T47D (cell line): ENCODE results near the gene PRRX2.

Experiments used
- DNase-seq, 2 experiments: peaks; one replicate each; pipeline versions ENCODE4 v3.0.0 to v3.0.0-alpha.2; 2011 to 2012; ENCODE audit warnings: low read depth in 1 of 2, low spot score in 1 of 2
- JUND ChIP-seq: IDR thresholded peaks from 2 replicates; pipeline ENCODE4 v1.6.1; 2012; ENCODE audit warnings: low read depth
- in situ Hi-C: cut with HindIII; loops from 2 replicates; pipeline ENCODE4 v1.10.0; 2016; ENCODE audit warnings: low sequenced_read_pairs, low pct_unique_long_range_greater_than_20kb

PRRX2 gene

DNA sequence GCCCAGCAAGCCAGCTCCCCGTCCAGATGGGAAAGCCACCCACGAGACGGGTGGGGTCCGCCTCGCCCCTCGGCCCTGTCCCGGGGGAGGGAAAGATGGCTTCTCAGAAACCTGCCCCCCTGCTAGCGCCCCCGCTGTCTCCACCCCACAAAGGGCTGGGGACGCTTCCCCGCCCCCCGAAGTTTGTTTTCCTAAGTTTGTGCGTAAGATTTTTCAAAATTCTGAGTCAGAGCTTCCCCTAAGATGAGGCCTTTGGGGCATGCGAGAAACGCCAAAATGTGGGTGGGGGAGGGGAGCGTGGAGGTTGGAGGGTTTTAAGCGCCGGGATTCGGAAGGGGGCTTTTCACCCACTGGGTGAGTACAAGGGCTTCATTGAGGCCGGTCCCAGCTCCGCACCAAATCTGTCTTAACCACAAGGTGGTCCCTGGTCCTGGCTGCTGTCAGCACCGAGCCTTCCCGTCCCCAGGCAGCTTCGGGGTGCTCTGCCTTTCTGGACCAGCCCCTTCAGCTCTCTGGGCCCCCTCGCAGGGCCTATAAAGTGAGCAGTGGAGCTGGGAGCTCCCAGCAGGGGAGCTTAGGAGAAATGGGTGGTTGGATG, 32.3 kb downstream of the PRRX2 start:
- no peak for TF ChIP-seq JUND
- in situ Hi-C loops = no loop called here
- no peak for DNase-seq

DNA sequence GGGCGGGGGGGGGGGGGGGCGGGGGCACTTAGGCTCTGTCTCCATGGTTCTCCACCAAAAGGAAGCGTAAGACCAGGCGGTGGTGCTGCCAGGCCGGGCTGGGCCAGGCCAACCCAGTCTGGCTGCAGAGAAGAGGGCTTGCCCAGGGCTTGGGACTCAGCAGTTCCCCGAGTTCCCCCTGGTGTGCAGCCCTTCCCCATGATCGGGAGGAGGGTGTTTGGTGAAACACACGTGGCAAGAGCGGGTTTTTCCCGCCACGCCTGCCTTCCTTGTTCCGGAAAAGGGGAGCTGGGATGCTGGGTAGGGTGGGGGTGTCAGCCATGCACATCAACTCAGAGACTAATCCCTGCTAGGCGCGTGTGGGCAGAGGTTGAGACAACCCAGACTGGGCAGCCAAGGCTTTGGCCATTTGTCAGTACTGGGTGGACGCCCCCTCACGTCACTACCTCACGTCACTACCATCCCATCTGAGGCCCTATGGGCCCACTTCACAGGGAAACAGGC, 32.9 kb downstream of the PRRX2 start:
- no peak for TF ChIP-seq JUND
- in situ Hi-C loops = no loop called here
- no peak for DNase-seq

DNA sequence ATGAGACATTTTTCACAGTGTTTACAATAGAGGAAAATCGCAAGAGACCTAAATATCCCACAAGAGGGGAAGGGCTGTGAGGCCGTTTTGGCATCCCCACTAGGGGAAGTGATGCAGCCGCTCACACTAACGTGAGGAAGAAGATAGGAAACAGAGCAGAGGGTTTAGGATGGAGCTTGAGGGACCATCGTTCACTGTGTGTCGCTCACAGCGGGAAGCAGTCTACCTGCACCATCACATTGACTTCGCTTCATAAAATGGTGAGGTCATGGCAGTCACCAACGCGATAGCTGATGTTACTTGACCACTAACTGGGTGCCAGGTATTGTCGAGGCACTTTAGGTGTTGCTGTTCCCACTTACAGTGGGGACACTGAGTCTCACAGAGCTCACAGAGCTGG, 35.6 kb downstream of the PRRX2 start:
- in situ Hi-C loops = no loop called here
- no peak for TF ChIP-seq JUND
- no peak for DNase-seq

DNA sequence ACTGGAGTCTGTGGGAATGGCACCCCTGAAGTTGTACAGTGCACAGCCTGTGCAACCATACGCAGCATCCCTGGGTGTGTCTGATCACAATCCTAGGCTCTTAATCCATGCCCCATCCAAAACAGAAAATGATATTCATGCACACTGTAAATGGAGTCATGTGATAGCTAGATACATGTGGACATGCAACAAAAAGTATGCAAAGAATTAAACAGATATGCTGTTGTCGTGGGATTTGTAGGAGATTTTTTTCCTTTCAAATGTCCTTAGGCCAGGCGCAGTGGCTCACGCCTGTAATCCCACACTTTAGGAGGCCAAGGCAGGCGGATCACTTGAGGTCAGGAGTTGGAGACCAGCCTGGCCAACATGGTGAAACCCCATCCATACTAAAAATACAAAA, 36.1 kb downstream of the PRRX2 start:
- TF ChIP-seq JUND = no peak
- no peak for DNase-seq
- in situ Hi-C loops = no loop called here

DNA sequence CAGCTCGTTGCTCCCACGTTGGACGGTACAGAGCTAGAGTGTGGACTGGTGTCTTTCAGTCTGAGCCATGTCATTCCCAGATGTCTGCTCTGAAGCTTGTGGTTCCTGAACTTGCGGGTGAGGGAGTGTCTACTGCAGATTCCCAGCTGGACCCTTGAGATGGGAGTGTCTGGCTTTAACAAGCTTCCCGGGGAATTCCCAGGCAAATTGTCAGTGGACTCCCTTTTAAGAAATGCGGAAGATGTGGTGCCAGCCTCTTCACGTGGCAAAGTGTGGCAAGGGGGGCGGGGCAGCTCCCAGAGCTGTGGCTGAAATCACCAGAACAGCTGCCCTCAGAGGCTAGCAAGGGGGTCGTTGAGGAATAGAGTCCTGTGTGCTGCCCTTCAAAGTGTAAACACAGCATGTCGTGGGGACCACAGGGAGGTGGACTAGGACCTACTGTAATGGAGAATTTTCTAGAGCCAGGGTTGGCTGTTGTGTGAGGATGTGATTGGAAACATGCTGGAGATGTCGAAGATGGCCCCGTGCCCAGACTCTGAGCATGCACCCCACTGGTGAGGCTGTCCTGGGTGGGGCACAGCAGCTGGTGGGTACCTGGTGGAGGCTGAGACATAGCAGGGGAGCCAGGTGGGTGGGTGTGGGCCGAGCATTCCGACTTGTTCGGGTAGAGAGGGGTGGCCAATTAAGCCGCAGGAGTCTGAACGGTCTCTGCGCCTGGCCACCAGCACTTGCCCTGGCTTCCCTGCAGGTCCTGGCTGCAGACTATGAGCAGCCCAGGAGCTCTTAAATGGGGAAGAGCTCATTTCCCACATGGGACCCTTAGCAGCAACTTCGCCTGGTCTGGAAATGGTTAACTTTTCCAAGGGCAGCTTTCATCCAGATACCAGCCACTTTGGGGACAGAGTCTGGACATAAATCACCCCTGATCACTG, 37.4 kb downstream of the PRRX2 start:
- in situ Hi-C loops = no loop called here
- TF ChIP-seq JUND = no peak

DNA sequence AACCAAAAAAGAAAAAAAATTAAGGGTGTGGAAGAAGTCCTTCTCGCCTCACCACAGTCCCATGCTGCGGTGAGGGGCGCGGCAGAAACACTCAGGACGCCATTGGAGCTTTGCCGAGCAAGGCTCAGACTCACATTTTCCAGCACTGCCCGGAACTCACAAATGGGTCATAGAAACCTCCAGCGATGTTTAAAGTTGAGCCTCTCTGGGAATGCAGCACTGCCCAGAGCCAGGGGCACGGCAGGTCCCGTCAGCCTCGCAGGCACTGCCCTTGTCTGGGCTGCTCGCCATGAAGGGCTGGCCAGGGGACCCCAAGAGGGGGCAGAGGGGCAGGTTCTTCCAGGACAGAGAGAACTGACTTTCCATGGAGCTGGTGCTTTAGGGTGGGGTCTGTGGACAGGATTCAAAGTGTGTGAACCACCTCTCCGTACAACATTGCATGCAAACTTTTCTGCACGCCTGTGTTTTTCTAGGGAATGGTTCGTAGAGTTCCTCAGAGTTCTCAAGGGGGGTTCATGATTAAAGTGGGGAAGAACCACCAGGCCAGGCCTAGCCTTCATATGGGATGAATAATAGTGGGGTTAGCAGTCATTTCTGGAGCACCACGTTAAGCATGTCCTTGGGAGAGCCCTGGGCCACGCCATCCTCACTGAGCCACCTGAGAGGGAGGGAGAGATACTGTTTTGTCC, 38.4 kb downstream of the PRRX2 start:
- TF ChIP-seq JUND = no peak
- no peak for DNase-seq
- in situ Hi-C loops = no loop called here

More for the DNA sequence above, 37.4 kb downstream of the PRRX2 start:
- DNase-seq = no peak

DNA sequence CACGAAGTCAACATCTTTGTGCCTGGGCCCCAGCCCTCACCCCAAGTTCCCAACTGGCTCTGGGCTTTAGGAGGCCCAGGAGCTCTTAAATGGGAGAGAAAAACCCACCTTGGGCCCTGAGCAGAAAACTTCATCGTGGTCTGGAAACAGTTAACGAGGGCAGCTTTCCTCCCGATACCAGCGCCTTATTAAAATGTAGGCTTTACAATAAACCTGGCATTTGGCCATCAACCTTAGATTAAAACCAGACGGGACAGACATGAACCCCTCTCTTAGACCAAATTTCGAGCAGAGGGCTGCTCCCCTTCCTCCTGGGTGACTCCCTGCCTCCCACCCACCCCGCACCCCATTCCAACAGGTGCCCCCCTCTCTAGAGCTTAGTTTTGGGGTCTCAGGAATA, 39.4 kb downstream of the PRRX2 start:
- DNase-seq = no peak
- no peak for TF ChIP-seq JUND
- in situ Hi-C loops = no loop called here

DNA sequence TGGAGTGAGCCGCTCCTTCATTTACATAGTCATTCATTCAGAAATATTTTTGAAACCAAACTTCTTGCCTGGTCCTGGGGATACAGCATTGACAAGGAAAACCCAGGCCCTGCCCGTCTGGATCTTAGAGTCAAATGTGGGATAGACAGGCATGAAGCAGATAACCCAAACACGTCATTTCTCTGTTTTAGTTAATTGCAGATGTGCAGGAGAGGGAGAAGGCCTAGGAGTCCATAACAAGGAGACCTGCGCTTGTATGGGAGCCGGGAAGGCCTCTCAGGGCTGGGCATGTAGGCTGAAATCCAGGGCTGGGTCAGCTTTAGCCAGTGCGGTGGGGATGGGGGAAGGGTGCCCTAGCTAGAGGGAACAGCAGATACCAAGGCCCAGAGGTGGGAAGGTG, 43.3 kb downstream of the PRRX2 start:
- DNase-seq = no peak
- in situ Hi-C loops = no loop called here
- no peak for TF ChIP-seq JUND

DNA sequence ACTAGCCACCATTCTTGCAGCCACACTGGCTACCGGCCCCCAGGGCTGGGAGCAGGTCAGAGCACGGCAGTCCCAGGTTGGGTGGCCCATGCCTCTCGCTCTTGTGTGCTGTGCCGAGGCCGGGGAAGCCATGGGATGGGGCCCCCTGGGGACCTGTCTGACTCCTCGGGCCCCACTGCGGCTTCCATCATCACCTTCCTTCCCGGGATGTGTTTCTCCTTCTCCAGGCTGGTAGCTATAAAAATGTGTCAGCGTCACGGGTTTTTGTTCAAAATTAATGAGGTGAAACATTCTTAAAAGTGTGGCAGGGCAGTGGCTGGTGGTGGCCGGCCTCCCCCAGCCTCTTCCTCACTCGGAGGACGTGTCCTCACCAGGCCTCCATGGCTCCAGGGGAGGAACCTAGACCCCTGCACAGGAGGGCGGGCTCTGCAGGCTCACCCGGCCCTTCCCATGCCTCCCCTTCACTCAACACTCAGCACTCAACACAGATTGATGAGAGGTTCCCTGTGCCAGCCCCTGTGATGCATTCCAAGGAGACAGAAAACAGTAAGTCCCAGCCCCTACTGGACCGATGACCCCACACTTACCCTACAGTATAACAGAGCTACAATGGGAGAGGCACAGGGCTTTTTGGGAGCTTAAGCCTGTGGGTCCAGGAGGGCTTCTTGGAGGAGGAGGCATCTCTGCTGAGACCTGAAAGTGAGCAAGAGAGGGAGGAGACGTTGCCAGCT, 44.2 kb downstream of the PRRX2 start:
- no peak for DNase-seq
- in situ Hi-C loops = no loop called here
- TF ChIP-seq JUND = no peak

DNA sequence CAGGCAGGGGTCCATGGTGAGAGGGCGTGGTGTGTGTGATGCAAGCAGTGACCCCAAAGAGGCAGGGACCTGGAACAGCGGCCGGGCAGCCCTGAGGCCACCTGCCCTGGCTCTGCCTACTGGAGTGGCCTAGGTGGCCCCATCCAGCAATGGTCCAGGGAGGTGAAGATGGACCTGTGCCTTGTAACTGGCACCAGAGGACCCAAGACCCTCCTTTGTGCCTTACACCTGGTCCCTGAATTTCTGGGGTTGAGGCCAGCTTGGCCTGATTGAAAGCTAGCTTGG, 44.7 kb downstream of the PRRX2 start:
- no peak for DNase-seq
- no peak for TF ChIP-seq JUND
- in situ Hi-C loops = no loop called here

DNA sequence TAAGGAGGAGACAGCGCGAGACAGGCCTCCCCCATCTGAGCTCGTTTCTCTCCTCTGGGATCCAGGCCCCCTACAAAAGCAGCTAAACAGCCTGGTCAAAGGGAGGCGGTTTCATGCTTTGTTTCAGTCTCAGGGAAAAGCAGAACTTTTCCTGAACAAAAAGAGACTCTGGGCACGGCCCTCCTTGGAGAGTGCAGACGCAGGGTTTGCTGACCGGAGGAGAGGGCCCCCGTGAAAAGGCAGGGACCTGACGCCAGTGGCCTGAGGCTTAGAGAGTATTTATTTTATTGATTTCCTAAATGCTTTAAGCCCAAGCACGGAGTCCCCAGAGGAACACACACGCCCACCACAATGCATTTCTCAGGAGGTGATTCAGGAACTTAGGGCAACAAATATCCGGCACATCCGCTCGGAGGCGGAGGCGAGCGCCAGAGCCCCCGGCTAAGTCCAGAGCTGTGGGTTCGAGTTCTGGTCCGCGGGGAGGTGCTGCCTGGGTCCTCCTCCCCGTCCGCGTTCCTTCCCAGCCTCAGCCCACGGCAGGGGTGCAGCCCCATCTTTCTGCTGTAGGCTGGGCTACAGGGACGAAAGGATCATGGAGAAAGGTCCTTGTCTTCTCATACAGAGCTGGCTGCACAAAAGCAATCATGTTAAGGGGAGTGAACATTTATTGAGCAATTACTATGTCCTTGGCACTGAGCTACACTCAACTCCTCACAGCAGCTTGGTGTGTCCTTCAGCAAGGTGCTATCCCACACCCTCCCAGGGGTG, 47.4 kb downstream of the PRRX2 start:
- no peak for TF ChIP-seq JUND
- no peak for DNase-seq
- in situ Hi-C loops = no loop called here

DNA sequence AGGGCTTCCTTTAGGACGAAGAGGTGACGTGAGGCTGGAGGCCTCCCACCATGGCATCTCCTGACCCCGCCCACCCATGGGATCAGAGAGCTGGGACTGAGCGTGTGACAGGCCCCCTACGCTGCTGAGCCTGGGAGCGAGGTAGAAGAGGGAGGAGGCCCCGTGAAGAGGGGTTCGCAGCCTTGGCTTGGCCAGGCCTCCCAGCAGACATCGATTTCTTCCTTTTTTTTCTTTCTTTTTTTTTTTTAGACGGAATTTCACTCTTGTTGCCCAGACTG, 47.9 kb downstream of the PRRX2 start:
- DNase-seq = no peak
- in situ Hi-C loops = no loop called here
- no peak for TF ChIP-seq JUND
